GM19452 (cell line): ENCODE measurements around the gene FAAP100.

Source experiments
- ATAC-seq: cut with Tn5 transposase; IDR thresholded peaks from one replicate; pipeline ENCODE4 v1.9.1; 2021; ENCODE audit not compliant: unreplicated experiment

FAAP100 gene

GRCh38 chr17:81577278-81578000, 25.3 kb upstream of the FAAP100 start:
- no peak for ATAC-seq

GRCh38 chr17:81576621-81577277, 24.6 kb upstream of the FAAP100 start:
- no peak for ATAC-seq

GRCh38 chr17:81575836-81576235, 23.7 kb upstream of the FAAP100 start:
- ATAC-seq: no peak

- no peak for ATAC-seq
Measured at GRCh38 chr17:81574643-81574956, 22.4 kb upstream of the FAAP100 start.

GRCh38 chr17:81573794-81574642, 21.9 kb upstream of the FAAP100 start:
- no peak for ATAC-seq

- ATAC-seq: no peak
Measured at GRCh38 chr17:81572563-81573168, 20.5 kb upstream of the FAAP100 start.

GRCh38 chr17:81570964-81571363, 18.8 kb upstream of the FAAP100 start:
- ATAC-seq: no peak

- no peak for ATAC-seq
Measured at GRCh38 chr17:81569986-81570514, 17.9 kb upstream of the FAAP100 start.

- no peak for ATAC-seq
Measured at GRCh38 chr17:81568416-81568815, 16.3 kb upstream of the FAAP100 start.

- no peak for ATAC-seq
Measured at GRCh38 chr17:81567191-81567590, 15.0 kb upstream of the FAAP100 start.

- ATAC-seq: no peak
Measured at GRCh38 chr17:81566461-81567126, 14.4 kb upstream of the FAAP100 start.

GRCh38 chr17:81565231-81565630, 13.1 kb upstream of the FAAP100 start:
- ATAC-seq: no peak

- no peak for ATAC-seq
Measured at GRCh38 chr17:81564778-81565177, 12.6 kb upstream of the FAAP100 start.

- no peak for ATAC-seq
Measured at GRCh38 chr17:81563861-81564586, 11.9 kb upstream of the FAAP100 start.

- ATAC-seq: no peak
Measured at GRCh38 chr17:81561494-81561885, 9.3 kb upstream of the FAAP100 start.

GRCh38 chr17:81558941-81559806, 7.0 kb upstream of the FAAP100 start:
- no peak for ATAC-seq

GRCh38 chr17:81558115-81558468, 5.9 kb upstream of the FAAP100 start:
- no peak for ATAC-seq

- no peak for ATAC-seq
Measured at GRCh38 chr17:81557276-81558114, 5.3 kb upstream of the FAAP100 start.
